SIG-M5 (cell line): ENCODE data around the gene WBP1L.
"Not testable (repeated sequence)": the region's sequence is repeated elsewhere in the genome, so short reads cannot be mapped to it uniquely, and the experiment has no call there.

Experiments
- DNase-seq: peaks from one replicate; lab custom pipeline; 2025; lab: John Stamatoyannopoulos, UW

WBP1L gene

GRCh38 chr10:102838276-102838927, 94.7 kb downstream of the WBP1L start:
- DNase-seq: not testable (repeated sequence)

GRCh38 chr10:102841827-102842345, 98.1 kb downstream of the WBP1L start:
- no peak for DNase-seq

DNA sequence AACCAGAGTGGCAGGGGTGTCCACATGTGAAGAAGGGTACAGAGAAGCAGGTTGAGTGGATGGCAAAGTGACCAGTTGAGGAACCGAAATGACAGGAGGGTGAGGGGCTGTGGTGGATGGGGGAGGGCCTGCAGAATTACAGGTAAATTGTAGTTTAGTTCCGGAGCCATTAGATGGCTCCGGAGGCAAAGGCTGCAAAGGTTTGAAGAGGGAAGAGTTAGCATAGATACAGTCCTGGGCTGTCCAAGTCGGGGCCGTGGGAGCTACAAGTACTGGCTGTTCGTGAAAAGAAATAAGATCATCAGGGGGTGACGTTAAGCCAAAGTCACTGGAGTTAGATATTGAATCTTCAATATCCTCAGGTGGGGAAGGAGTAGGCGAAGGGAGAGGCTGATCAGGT, 99.4 kb downstream of the WBP1L start:
- not testable (repeated sequence) for DNase-seq

DNA sequence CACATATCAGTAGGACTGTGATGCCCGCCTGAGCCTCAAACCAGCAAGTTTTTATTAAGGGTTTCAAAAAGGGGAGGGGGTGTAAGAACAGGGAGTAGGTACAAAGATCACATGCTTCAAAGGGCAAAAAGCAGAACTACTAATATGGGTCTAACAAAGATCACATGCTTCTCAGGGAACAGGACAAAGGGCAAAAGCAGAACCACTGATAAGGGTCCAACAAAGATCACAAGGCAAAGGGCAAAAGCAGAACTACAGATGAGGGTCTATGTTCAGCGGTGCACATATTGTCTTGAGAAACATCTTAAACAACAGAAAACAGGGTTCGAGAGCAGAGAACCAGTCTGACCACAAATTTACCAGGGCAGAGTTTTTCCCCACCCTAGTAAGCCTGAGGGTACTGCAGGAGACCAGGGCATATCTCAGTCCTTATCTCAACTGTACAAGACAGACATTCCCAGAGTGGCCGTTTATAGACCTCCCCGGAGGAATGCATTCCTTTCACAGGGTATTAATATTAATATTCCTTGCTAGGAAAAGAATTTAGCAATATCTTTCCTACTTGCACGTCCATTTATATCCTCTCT, 100.5 kb downstream of the WBP1L start:
- DNase-seq: not testable (repeated sequence)

DNA sequence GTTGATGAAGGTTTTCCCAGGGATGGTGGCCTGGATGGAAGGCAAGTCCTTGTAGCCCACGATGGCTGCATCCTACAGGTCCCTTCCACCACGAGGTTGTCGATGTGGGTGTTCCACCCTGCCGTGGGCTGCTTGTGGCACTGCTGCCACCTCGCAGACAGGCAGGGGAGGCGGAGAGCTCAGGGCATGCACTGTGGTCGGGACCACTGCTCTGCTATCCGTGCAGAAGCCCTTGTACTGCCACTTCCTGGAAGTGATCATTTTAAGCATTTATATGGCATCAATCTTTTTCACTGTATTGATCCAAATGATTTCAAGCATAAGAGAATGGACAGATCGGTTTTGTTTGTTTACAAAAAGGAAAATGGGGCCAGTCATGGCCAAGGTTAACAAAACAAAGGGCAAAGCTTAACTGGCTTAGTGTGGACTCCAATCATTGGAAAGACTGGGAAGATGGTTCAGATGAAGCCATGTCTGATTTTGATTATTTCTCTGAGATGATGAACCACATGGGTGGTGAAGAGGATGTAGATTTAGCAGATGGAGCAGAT, 101.7 kb downstream of the WBP1L start:
- DNase-seq: no peak

DNA sequence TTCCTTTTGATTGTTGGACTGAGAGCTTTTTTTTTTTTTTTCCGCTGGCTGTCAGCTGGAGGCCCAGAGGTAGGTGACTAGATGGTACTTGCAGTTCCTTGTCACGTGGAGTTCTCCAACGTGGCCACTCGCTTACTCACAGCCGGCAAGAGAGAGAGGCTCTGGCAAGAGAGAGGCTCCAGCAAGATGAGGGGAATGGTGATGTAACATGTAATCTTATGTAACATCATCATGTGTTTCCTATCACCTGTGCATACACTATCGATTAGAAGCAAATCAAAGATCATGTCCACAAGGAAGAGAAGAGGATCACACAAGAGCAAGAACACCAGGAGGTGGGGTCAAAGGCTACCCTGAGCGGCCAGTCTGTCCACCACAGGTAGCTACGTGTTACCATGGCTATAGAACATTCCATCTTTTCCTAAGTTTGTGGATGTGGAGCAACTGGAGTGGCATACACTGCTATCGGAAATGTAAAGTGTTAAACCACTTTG, 106.3 kb downstream of the WBP1L start:
- DNase-seq: no peak

DNA sequence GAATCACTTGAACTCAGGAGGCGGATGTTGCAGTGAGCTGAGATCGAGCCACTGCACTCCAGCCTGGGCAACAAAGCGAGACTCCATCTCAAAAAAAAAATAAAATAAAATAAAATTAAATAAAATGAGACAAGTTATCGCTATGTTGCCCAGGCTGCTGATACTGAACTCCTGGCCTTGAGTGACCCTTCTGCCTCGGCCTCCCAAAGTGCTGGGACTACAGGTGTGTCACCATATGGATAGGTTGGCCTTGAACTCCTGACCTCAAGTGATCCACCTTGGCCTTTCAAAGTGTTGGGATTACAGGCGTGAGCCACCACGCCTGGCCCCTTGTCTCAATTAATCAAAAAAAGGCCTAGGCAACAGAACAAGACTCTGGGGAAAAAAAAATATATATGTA, 109.5 kb downstream of the WBP1L start:
- not testable (repeated sequence) for DNase-seq

DNA sequence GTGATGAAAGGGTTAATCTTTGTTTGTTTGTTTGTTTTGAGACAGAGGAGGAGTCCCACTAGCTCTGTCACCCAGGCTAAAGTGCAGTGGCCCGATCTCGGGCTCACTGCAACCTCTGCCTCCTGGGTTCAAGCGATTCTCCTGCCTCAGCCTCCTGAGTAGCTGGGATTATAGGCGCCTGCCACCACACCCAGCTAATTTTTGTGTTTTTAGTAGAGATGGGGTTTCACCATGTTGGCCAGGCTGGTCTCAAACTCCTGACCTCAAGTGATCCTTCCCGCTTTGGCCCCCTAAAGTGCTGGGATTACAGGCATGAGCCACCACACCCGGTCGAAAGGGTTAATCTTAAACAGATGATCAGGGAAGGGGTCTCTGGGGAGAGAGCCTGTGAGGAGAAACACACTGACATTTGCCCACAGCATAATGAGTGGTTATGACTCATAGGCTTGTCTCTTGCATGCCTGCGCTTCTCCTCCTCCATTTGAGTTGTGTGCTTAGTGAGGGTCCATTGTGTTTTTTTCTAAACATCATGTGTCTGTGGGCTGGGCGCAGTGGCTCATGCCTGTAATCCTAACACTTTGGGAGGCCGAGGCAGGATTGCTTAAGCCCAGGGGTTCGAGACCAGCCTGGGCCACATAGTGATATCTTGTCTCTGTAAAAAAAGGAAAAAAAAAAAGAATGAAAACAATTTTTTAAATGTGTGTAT, 112.1 kb downstream of the WBP1L start:
- peak; percentile 7 for DNase-seq

GRCh38 chr10:102856758-102857424, 113.1 kb downstream of the WBP1L start:
- no peak for DNase-seq

DNA sequence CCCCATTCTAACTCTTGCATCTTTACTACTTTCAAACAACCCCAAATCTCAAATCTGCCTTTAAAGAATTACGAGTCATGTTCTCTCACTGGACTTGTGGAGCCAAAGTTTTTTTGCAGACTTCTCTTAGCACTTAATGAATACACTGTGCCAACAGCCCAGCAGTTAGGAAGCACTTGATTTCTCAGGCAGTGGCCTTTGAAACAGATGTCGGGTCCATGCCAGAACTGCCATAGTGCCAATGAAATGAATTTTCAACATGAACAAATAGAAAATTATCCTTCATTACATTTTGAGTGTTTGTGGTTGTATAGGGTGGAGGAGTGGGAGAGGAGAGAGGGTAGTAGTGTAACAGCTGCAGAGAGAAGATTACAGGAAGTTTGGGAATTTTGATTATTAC, 116.2 kb downstream of the WBP1L start:
- no peak for DNase-seq

- no peak for DNase-seq
These were observed 119.9 kb downstream of the WBP1L start for GRCh38 chr10:102863660-102864059.

GRCh38 chr10:102865620-102866019, 121.9 kb downstream of the WBP1L start:
- no peak for DNase-seq
